B cell (primary cell): ENCODE results near the gene EXOC3. TPM values are rescaled to one million over a fixed set of nuclear protein-coding genes. Genes with fewer than 3 reads are reported as not detected.

Experiments
- ATAC-seq: fragments of 200-7000 bp; cut with Tn5 transposase; one replicate; pipeline ENCODE4 v1.10.0; 2021; ENCODE audit warnings: low read depth, mild to moderate bottlenecking, moderate number of reproducible peaks, moderate library complexity
- CTCF ChIA-PET: fragments of 350-600 bp; sonication (Branson Sonifier 250); formaldehyde crosslinking; loops from one replicate; lab custom pipeline; 2021; ENCODE audit warnings: antibody characterized with exemption, inconsistent platforms; lab: Charles Lee
- POLR2A ChIA-PET: fragments of 350-600 bp; sonication (Branson Sonifier 250); formaldehyde crosslinking; loops from one replicate; lab custom pipeline; 2021; ENCODE audit warnings: antibody characterized with exemption; lab: Charles Lee
- DNase-seq: peaks from one replicate; pipeline ENCODE4 v3.0.0; 2013
- H2AFZ ChIP-seq: 2 replicates; pipeline ENCODE4 v1.6.1; 2012; ENCODE audit warnings: mild to moderate bottlenecking, low read depth, low read length; ENCODE audit not compliant: insufficient read depth, poor library complexity, severe bottlenecking
- H3K27ac ChIP-seq, 2 donors: 1 replicate in 1 of 2; 2 replicates in 1 of 2; pipeline ENCODE4 v1.5.1; 2012 to 2013; ENCODE audit warnings: low read length in 2 of 2, mild to moderate bottlenecking in 2 of 2, moderate library complexity in 1 of 2
- H3K27me3 ChIP-seq, 4 experiments: fragments of 200-600 bp in 1 of 4; sonication (generic) in 1 of 4; replicated peaks in 1 of 4; 1 replicate in 2 of 4; 2 replicates in 2 of 4; pipeline versions ENCODE4 v1.6.1 to v1.7.0; 2013 to 2016; ENCODE audit warnings: low read length in 3 of 4, mild to moderate bottlenecking in 2 of 4, mixed read lengths in 1 of 4, moderate library complexity in 1 of 4; ENCODE audit not compliant: insufficient read depth in 4 of 4, control insufficient read depth in 3 of 4; ENCODE audit errors: control extremely low read depth in 1 of 4
- H3K36me3 ChIP-seq, 2 experiments: replicated peaks in 1 of 2; 1 replicate in 1 of 2; 2 replicates in 1 of 2; pipeline versions ENCODE4 v1.6.1 to v1.7.1; 2013; ENCODE audit warnings: low read length in 1 of 2; ENCODE audit not compliant: insufficient read depth in 2 of 2, control insufficient read depth in 1 of 2; ENCODE audit errors: control extremely low read depth in 1 of 2, extremely low read depth in 1 of 2
- H3K4me1 ChIP-seq, 2 donors: fragments of 200-600 bp in 1 of 2; sonication (generic) in 1 of 2; 1 replicate in 1 of 2; 2 replicates in 1 of 2; pipeline versions ENCODE4 v1.5.1 to v1.6.1; 2013 to 2017; ENCODE audit warnings: low read length in 2 of 2; ENCODE audit not compliant: control insufficient read depth in 2 of 2, insufficient read depth in 2 of 2
- H3K4me2 ChIP-seq: replicated peaks from 2 replicates; pipeline ENCODE3; 2012; ENCODE audit warnings: mild to moderate bottlenecking, low read depth, low read length; ENCODE audit not compliant: poor library complexity, severe bottlenecking
- H3K4me3 ChIP-seq, 5 experiments: fragments of 200-600 bp in 1 of 5; sonication (generic) in 1 of 5; 1 replicate in 3 of 5; 2 replicates in 2 of 5; pipeline versions ENCODE4 v1.5.1 to v1.7.0; 2011 to 2016; ENCODE audit warnings: low read length in 4 of 5, mild to moderate bottlenecking in 4 of 5, low read depth in 2 of 5, control low read depth in 1 of 5, moderate library complexity in 1 of 5; ENCODE audit not compliant: insufficient read depth in 1 of 5; ENCODE audit errors: control extremely low read depth in 1 of 5, extremely low read depth in 1 of 5
- H3K79me2 ChIP-seq: fragments of 200-600 bp; sonication (generic); one replicate; pipeline ENCODE4 v1.6.0; 2016; ENCODE audit warnings: low read length; ENCODE audit not compliant: control insufficient read depth, insufficient read depth
- H3K9ac ChIP-seq: fragments of 200-600 bp; sonication (generic); 2 replicates; pipeline ENCODE4 v1.6.1; 2017; ENCODE audit warnings: mild to moderate bottlenecking, low read length, moderate library complexity
- H3K9me3 ChIP-seq, 3 donors: one replicate each; pipeline versions ENCODE4 v1.6.1 to v1.7.1; 2013; ENCODE audit warnings: low read length in 2 of 3; ENCODE audit not compliant: control insufficient read depth in 2 of 3, insufficient read depth in 1 of 3; ENCODE audit errors: control extremely low read depth in 1 of 3
- H4K20me1 ChIP-seq: 2 replicates; pipeline ENCODE4 v1.6.0; 2012; ENCODE audit warnings: mild to moderate bottlenecking, low read length; ENCODE audit not compliant: insufficient read depth, control insufficient read depth, poor library complexity, severe bottlenecking
- H3K27ac Mint-ChIP-seq: one replicate; pipeline ENCODE4 v1.8.0; 2021; ENCODE audit warnings: mixed read lengths
- H3K27me3 Mint-ChIP-seq: one replicate; pipeline ENCODE4 v1.8.0; 2021; ENCODE audit warnings: mixed read lengths
- H3K4me1 Mint-ChIP-seq: one replicate; pipeline ENCODE4 v1.8.0; 2021; ENCODE audit warnings: mixed read lengths
- H3K4me3 Mint-ChIP-seq: one replicate; pipeline ENCODE4 v1.8.0; 2021; ENCODE audit warnings: mixed read lengths
- H3K9me3 Mint-ChIP-seq: one replicate; pipeline ENCODE4 v1.8.0; 2022; ENCODE audit warnings: mixed read lengths; ENCODE audit not compliant: insufficient read depth
- CTCF ChIP-seq: fragments of 200-600 bp; IDR thresholded peaks from one replicate; pipeline ENCODE4 v1.8.0; 2022; ENCODE audit warnings: antibody characterized with exemption, mild to moderate bottlenecking
- EZH2 ChIP-seq: IDR thresholded peaks from 2 replicates; pipeline ENCODE4 v1.6.1; 2012; ENCODE audit warnings: borderline replicate concordance, low read depth, mild to moderate bottlenecking, moderate library complexity, low read length; ENCODE audit not compliant: insufficient read depth, poor library complexity, severe bottlenecking
- WGBS: methylation state at CpG from one replicate; pipeline ENCODE4 v1.1.5; 2013; ENCODE audit warnings: missing lambda C conversion rate; ENCODE audit not compliant: insufficient coverage; 5-methylcytosine and 5-hydroxymethylcytosine counted together
- intact Hi-C: fragments of 100-400 bp; cut with micrococcal nuclease; formaldehyde crosslinking; loops from one replicate; pipeline ENCODE4 v1.10.0; 2022
- polyA plus RNA-seq: library from polyadenylated mRNA; depleted of rRNA; stranded (reverse); fragments of >200 nt; gene quantifications from 2 replicates; pipeline ENCODE4 v1.2.3, GENCODE V29; 2012
- total RNA-seq, 2 donors: library from RNA; stranded (reverse); fragments of 120-200 nt in 1 of 2; gene quantifications; 1 replicate in 1 of 2; 2 replicates in 1 of 2; pipeline versions ENCODE4 v1.2.3 to v1.2.4, GENCODE V29; 2013 to 2022

EXOC3 gene
- total and polyA plus RNA-seq, 2 donors (not counting 1 experiment from before 2014, with no cell fraction given), result 44.0 to 97.1 TPM

- no peak overlapping the region for H3K4me3 ChIP-seq
- intact Hi-C loops, result no loop called here
- H3K9ac ChIP-seq, result no peak overlapping the region
- DNase-seq, result no peak
- no peaks in the 10 kb centered on the region for H3K36me3 ChIP-seq
- no peaks in the 10 kb centered on the region for H3K79me2 ChIP-seq
- H3K27ac ChIP-seq, result no peak overlapping the region
- CTCF ChIA-PET, result no interaction called here
- no peak for ATAC-seq
- H3K27me3 ChIP-seq, result peaks cover 0 to 52% (median 10%) of the 10 kb centered on the region in 4 experiments
- peaks cover 8 to 13% of the 10 kb centered on the region in 2 donors for H3K4me1 ChIP-seq
- Mint-ChIP-seq H3K27me3 (peaks cover 27% of the 10 kb centered on the region), H3K4me3 (no peak overlapping the region), H3K27ac (no peak overlapping the region), H3K9me3 (no peaks in the 10 kb centered on the region), H3K4me1 (no peaks in the 10 kb centered on the region)
- TF ChIP-seq EZH2 (no peak), CTCF (no peak)
- H2AFZ ChIP-seq, result no peak overlapping the region
- no peak overlapping the region for H3K4me2 ChIP-seq
- H4K20me1 ChIP-seq, result no peaks in the 10 kb centered on the region
- peaks cover 0 to 38% (median 0%) of the 10 kb centered on the region in 3 donors for H3K9me3 ChIP-seq
- WGBS, result 84% methylated on average over 29 of the region's 33 CpGs
- POLR2A ChIA-PET, result no interaction called here
Measured at GRCh38 chr5:504326-505154, 61.6 kb downstream of the EXOC3 start.

GRCh38 chr5:505951-506525, 63.1 kb downstream of the EXOC3 start:
- peaks cover 29% of the 10 kb centered on the region for H3K27me3 Mint-ChIP-seq

More at GRCh38 chr5:505951-506525, 63.1 kb downstream of the EXOC3 start:
- no peak overlapping the region for H3K9ac ChIP-seq
- H2AFZ ChIP-seq, result no peak overlapping the region
- H4K20me1 ChIP-seq, result no peaks in the 10 kb centered on the region
- H3K4me1 ChIP-seq, result peaks cover 8 to 13% of the 10 kb centered on the region in 2 donors
- no peak overlapping the region for H3K4me3 ChIP-seq
- TF ChIP-seq CTCF, result no peak
- H3K4me2 ChIP-seq, result no peak overlapping the region
- CTCF ChIA-PET, result no interaction called here
- no peak for DNase-seq
- H3K27ac ChIP-seq, result no peak overlapping the region
- POLR2A ChIA-PET, result no interaction called here
- intact Hi-C loops, result no loop called here
- H3K36me3 ChIP-seq, result no peaks in the 10 kb centered on the region
- H3K9me3 Mint-ChIP-seq, result no peaks in the 10 kb centered on the region
- H3K27me3 ChIP-seq, result peaks cover 0 to 37% (median 6%) of the 10 kb centered on the region in 4 experiments
- no peak for ATAC-seq
- peaks cover 0 to 35% (median 0%) of the 10 kb centered on the region in 3 donors for H3K9me3 ChIP-seq
- WGBS, result 82% methylated on average over 30 of the region's 30 CpGs
- no peaks in the 10 kb centered on the region for H3K79me2 ChIP-seq
- no peaks in the 10 kb centered on the region for H3K4me1 Mint-ChIP-seq
- no peak overlapping the region for H3K27ac Mint-ChIP-seq
- no peak overlapping the region for H3K4me3 Mint-ChIP-seq
